ENCODE results near the gene SIK3. TPM values are rescaled to one million over a fixed set of nuclear protein-coding genes. Genes with fewer than 3 reads are reported as not detected.

The SIK3 gene
- total and polyA plus RNA-seq, 2 donors (not counting 3 experiments of a cell fraction or from before 2014, with no cell fraction given) = 10.3 to 21.3 TPM

- peaks cover 58% of the 10 kb centered on the region for H3K79me2 ChIP-seq (ENCODE audit: control insufficient read depth, insufficient read depth, low read length)
- peaks cover 11% of the 10 kb centered on the region for H3K4me1 ChIP-seq (ENCODE audit: control insufficient read depth, extremely low read depth, insufficient read depth, low read length)
- no peak overlapping the region for H2AFZ ChIP-seq (ENCODE audit: low read depth, low read length)
- peaks cover 4% of the 10 kb centered on the region for H4K20me1 ChIP-seq (replicated peaks; ENCODE audit: control insufficient read depth, extremely low read depth, insufficient read depth, low read length)
- TF ChIP-seq, protein P1, sequence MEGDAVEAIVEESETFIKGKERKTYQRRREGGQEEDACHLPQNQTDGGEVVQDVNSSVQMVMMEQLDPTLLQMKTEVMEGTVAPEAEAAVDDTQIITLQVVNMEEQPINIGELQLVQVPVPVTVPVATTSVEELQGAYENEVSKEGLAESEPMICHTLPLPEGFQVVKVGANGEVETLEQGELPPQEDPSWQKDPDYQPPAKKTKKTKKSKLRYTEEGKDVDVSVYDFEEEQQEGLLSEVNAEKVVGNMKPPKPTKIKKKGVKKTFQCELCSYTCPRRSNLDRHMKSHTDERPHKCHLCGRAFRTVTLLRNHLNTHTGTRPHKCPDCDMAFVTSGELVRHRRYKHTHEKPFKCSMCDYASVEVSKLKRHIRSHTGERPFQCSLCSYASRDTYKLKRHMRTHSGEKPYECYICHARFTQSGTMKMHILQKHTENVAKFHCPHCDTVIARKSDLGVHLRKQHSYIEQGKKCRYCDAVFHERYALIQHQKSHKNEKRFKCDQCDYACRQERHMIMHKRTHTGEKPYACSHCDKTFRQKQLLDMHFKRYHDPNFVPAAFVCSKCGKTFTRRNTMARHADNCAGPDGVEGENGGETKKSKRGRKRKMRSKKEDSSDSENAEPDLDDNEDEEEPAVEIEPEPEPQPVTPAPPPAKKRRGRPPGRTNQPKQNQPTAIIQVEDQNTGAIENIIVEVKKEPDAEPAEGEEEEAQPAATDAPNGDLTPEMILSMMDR (IDR thresholded peaks at IDR 0.05; ENCODE audit: extremely low read depth in 1 of 2, insufficient read depth in 1 of 2, low read depth in 1 of 2, low read length in 2 of 2) = peak in 1 of 2 donors; percentile 15
- TF ChIP-seq MAX (IDR thresholded peaks at IDR 0.05; ENCODE audit: insufficient read depth, insufficient read length) (no peak), MYC (IDR thresholded peaks at IDR 0.05; ENCODE audit: low read depth, low read length) (no peak)
- dilution Hi-C loops (cut with MboI; ENCODE audit: extremely low pct_ligation_motif_present, low sequenced_read_pairs) = no loop called here
- H3K27ac ChIP-seq (ENCODE audit: insufficient read depth, low read depth, low read length) = peak overlapping the region; percentile 33
- intact Hi-C loops (cut with micrococcal nuclease) = loop anchor here (1.0 kb wide), 1 partner anchor 33 kb away; the partner anchor contains the start of gene SIDT2
- no peak for FAIRE-seq
- no peaks in the 10 kb centered on the region for H3K9me1 ChIP-seq (replicated peaks; ENCODE audit: control insufficient read depth, extremely low read depth, insufficient read depth, low read length)
- peak overlapping the region; percentile 57 for H3K4me2 ChIP-seq (ENCODE audit: insufficient read depth, low read length)
- H3K9me3 ChIP-seq (replicated peaks; ENCODE audit: control insufficient read depth, insufficient read depth, low read length) = no peaks in the 10 kb centered on the region
- ChIA-PET POLR2A (interaction anchor here (1.6 kb wide), 1 partner anchor 33 kb away, joined by 4 read pairs; the partner anchor contains the start of gene SIDT2), CTCF (interaction anchor here (1.1 to 3.5 kb wide), 8 partner anchors 28 to 403 kb away, joined by 3 to 31 read pairs (median 11); partner anchors contain the start of genes APOA5, PCSK7, RNF214 and SIDT2)
- H3K4me3 ChIP-seq (replicated peaks in 1 of 3; ENCODE audit: insufficient read depth in 1 of 3, low read depth in 1 of 3, low read length in 3 of 3) = peak overlapping the region; percentile 79 to 95 (median 90)
- peak overlapping the region; percentile 82 for H3K9ac ChIP-seq (replicated peaks; ENCODE audit: extremely low read depth, insufficient read depth, low read length)
- H3K27me3 ChIP-seq (ENCODE audit: control insufficient read depth in 2 of 2, insufficient read depth in 2 of 2, low read length in 2 of 2) = no peaks in the 10 kb centered on the region
- no peaks in the 10 kb centered on the region for H3K36me3 ChIP-seq (ENCODE audit: control insufficient read depth in 2 of 2, extremely low read depth in 1 of 2, insufficient read depth in 2 of 2, low read length in 2 of 2)
- BruUV-seq (replicated peaks) = no TSS peak
- peak; percentile 73 for DNase-seq (ENCODE audit: low read depth, low spot score)
Measured at GRCh38 chr11:117145393-117145761, 47.1 kb upstream of the SIK3 start.

All from endothelial cell of umbilical vein (primary cell).